IMR-90 (cell line): ENCODE results near the gene DCC.

Experiments used
- MAZ ChIP-seq: IDR thresholded peaks from 2 replicates; pipeline ENCODE4 v1.6.1; 2012; ENCODE audit warnings: low read depth, mild to moderate bottlenecking, low read length, improper control_type of control experiment, moderate library complexity, borderline replicate concordance
- POLR2A ChIP-seq: IDR thresholded peaks from 2 replicates; pipeline ENCODE4 v1.6.1; 2012; ENCODE audit warnings: mild to moderate bottlenecking, low read depth, low read length
- TF ChIP-seq, protein P1 (sequence below): conservative IDR thresholded peaks from 2 replicates; pipeline ENCODE4 v1.5.1; 2012; ENCODE audit warnings: mild to moderate bottlenecking, low read depth, low read length, improper control_type of control experiment

DNA sequence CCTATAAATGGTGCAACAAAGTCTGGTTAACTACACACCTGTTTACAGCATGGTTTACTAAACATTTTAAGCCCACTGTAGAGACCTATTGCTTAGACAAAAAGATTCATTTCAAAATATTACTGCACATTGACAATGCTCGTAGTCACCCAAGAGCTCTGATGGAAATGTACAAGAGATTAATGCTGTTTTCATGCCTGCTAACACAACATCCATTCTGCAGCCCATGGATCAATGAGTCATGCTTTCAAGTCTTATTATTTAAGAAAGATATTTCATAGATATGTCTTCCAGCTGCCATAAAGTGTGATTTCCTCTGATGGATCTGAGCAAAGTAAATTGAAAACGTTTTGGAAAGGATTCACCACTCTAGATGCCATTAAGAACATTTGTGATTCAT is 1103.3 kb downstream of the DCC start:
- TF ChIP-seq, protein P1, sequence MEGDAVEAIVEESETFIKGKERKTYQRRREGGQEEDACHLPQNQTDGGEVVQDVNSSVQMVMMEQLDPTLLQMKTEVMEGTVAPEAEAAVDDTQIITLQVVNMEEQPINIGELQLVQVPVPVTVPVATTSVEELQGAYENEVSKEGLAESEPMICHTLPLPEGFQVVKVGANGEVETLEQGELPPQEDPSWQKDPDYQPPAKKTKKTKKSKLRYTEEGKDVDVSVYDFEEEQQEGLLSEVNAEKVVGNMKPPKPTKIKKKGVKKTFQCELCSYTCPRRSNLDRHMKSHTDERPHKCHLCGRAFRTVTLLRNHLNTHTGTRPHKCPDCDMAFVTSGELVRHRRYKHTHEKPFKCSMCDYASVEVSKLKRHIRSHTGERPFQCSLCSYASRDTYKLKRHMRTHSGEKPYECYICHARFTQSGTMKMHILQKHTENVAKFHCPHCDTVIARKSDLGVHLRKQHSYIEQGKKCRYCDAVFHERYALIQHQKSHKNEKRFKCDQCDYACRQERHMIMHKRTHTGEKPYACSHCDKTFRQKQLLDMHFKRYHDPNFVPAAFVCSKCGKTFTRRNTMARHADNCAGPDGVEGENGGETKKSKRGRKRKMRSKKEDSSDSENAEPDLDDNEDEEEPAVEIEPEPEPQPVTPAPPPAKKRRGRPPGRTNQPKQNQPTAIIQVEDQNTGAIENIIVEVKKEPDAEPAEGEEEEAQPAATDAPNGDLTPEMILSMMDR = no peak
- TF ChIP-seq POLR2A (no peak), MAZ (no peak)
